Colonic mucosa (tissue), 4 donors: ENCODE results near the gene HIVEP3. TPM values are rescaled to one million over a fixed set of nuclear protein-coding genes. Genes with fewer than 3 reads are reported as not detected.
A peak's percentile ranks its signal among the peaks of the same experiment; 100 is the strongest.

Source experiments
- DNase-seq: peaks from one replicate; pipeline ENCODE4 v3.0.0-alpha.2; 2020
- H3K27ac ChIP-seq: fragments of 200-600 bp; one replicate; pipeline ENCODE4 v1.8.0; 2021
- H3K27me3 ChIP-seq: fragments of 200-600 bp; one replicate; pipeline ENCODE4 v1.8.0; 2021
- H3K36me3 ChIP-seq: fragments of 200-600 bp; one replicate; pipeline ENCODE4 v1.8.0; 2021
- H3K4me1 ChIP-seq: fragments of 200-600 bp; one replicate; pipeline ENCODE4 v1.8.0; 2021; ENCODE audit warnings: mild to moderate bottlenecking
- H3K4me3 ChIP-seq: fragments of 200-600 bp; one replicate; pipeline ENCODE4 v1.8.0; 2021
- H3K9ac ChIP-seq, 2 donors: one replicate each; pipeline ENCODE4 v1.7.0; 2013; ENCODE audit warnings: control low read depth in 2 of 2, low read depth in 2 of 2, low read length in 2 of 2
- H3K9me3 ChIP-seq: fragments of 200-600 bp; one replicate; pipeline ENCODE4 v1.8.0; 2021
- CTCF ChIP-seq: fragments of 200-600 bp; IDR thresholded peaks from one replicate; pipeline ENCODE4 v1.8.0; 2022; ENCODE audit warnings: antibody characterized with exemption, mild to moderate bottlenecking
- intact Hi-C: fragments of 100-400 bp; cut with DNase I; formaldehyde crosslinking; loops from one replicate; pipeline ENCODE4 v1.14.1; 2022
- total RNA-seq, 2 donors: library from RNA; stranded (reverse); fragmentation: NEBNext Ultra II Directional in 1 of 2; extraction: Animal tissue kit (Norgen Biotek cat#: 25700) in 1 of 2; gene quantifications; one replicate each; pipeline ENCODE4 v1.2.1, GENCODE V29; 2021
- donor health status: healthy.
- donor health status: DM: no; HTN: no; CAD: no.
- donor health status: DM: no; HTN: no; CAD: no.

Gene HIVEP3
- total RNA-seq, 2 donors from 2014 or later = 1.9 to 3.3 TPM

- H3K4me3 ChIP-seq = no peak overlapping the region
- no peak for TF ChIP-seq CTCF
- peaks cover 3% of the 10 kb centered on the region for H3K4me1 ChIP-seq
- H3K36me3 ChIP-seq = no peaks in the 10 kb centered on the region
- no peaks in the 10 kb centered on the region for H3K9me3 ChIP-seq
- intact Hi-C loops = no loop called here
- no peak overlapping the region for H3K9ac ChIP-seq
- no peaks in the 10 kb centered on the region for H3K27me3 ChIP-seq
- DNase-seq = no peak
- no peak overlapping the region for H3K27ac ChIP-seq
Measured at GRCh38 chr1:41663671-41664400, 254.9 kb downstream of the HIVEP3 start.

GRCh38 chr1:41662765-41663437, 255.8 kb downstream of the HIVEP3 start:
- Histone ChIP-seq H3K9ac (peak overlapping the region in 1 of 2 donors; percentile 81), H3K4me3 (peak overlapping the region; percentile 48), H3K4me1 (peaks cover 3% of the 10 kb centered on the region), H3K27ac (peak overlapping the region; percentile 73), H3K9me3 (no peaks in the 10 kb centered on the region), H3K27me3 (no peaks in the 10 kb centered on the region), H3K36me3 (no peaks in the 10 kb centered on the region)
- no peak for TF ChIP-seq CTCF
- intact Hi-C loops = no loop called here
- peak; percentile 48 for DNase-seq

GRCh38 chr1:41662061-41662764, 256.5 kb downstream of the HIVEP3 start:
- no peak for TF ChIP-seq CTCF
- intact Hi-C loops = no loop called here
- H3K36me3 ChIP-seq = no peaks in the 10 kb centered on the region
- H3K4me1 ChIP-seq = peaks cover 3% of the 10 kb centered on the region
- H3K27ac ChIP-seq = peak overlapping the region; percentile 73
- peak; percentile 46 for DNase-seq
- peak overlapping the region; percentile 48 for H3K4me3 ChIP-seq
- no peaks in the 10 kb centered on the region for H3K27me3 ChIP-seq
- peak overlapping the region in 1 of 2 donors; percentile 81 for H3K9ac ChIP-seq
- H3K9me3 ChIP-seq = no peaks in the 10 kb centered on the region

- Histone ChIP-seq H3K27me3 (no peaks in the 10 kb centered on the region), H3K9ac (peak overlapping the region in 1 of 2 donors; percentile 15), H3K9me3 (no peaks in the 10 kb centered on the region), H3K36me3 (no peaks in the 10 kb centered on the region), H3K4me1 (peaks cover 3% of the 10 kb centered on the region), H3K27ac (no peak overlapping the region), H3K4me3 (peak overlapping the region; percentile 46)
- intact Hi-C loops = no loop called here
- TF ChIP-seq CTCF = no peak
- no peak for DNase-seq
Measured at GRCh38 chr1:41661428-41662060, 257.2 kb downstream of the HIVEP3 start.
